Transverse colon (tissue), 4 donors: ENCODE results near the gene DDX11.

Experiments used
- EP300 ChIP-seq: sonication (generic); formaldehyde crosslinking; IDR thresholded peaks from one replicate; pipeline ENCODE4 v1.6.1; 2017; ENCODE audit warnings: antibody characterized with exemption, low read depth
- POLR2A ChIP-seq: fragments of 450-650 bp; IDR thresholded peaks from one replicate; pipeline ENCODE4 v1.6.1; 2016; ENCODE audit warnings: antibody characterized with exemption, mild to moderate bottlenecking, moderate library complexity
- POLR2AphosphoS5 ChIP-seq, 3 donors: sonication (generic); formaldehyde crosslinking; IDR thresholded peaks; one replicate each; pipeline ENCODE4 v1.6.1; 2016; ENCODE audit warnings: antibody characterized with exemption in 3 of 3
- TF ChIP-seq, protein P1 (sequence below), 5 experiments: fragments of 200-600 bp in 3 of 5; fragments of 450-650 bp in 2 of 5; sonication (generic) in 3 of 5; IDR thresholded peaks; 1 replicate in 2 of 5; 2 replicates in 3 of 5; pipeline ENCODE4 v1.5.1; 2016 to 2017; ENCODE audit warnings: antibody characterized with exemption in 5 of 5, inconsistent platforms in 3 of 5, mild to moderate bottlenecking in 2 of 5, moderate library complexity in 1 of 5

DNA sequence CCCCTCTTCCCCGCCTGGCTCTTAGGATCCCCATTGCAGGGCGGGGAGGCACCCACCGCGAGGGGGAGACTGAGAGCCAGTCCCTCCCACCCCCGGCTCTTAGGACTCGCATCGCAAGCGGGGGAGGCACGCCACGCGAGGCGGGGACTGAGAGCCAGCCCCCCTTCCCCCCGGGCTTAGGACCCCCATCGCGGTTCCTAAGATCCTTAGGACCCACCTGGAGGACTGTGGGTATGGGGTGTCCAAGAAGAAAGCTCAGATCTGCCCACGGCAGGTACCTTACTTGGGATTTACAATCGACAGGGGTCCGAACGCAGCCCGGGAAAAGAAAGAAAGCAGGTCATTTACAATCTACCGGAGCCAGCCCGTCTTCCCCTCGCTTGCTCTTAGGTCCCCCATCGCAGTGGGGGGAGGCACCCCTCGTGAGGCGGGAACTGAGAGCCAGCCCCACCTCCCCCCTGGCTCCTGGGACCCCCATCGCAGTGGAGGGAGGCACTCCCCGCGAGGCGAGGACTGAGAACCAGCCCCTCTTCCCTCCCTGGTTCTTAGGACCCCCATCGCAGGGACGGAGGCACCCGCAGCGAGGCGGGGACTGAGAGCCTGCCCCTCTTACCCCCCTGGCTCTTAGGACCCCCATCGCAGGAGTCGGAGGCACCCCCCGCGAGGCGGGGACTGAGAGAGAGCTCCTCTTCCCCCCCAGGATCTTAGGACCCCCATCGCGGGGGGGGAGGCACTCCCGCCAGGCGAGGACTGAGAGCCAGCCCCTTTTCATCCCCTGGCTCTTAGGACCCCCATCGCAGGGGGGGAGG, 43.7 kb downstream of the DDX11 start:
- TF ChIP-seq, protein P1, sequence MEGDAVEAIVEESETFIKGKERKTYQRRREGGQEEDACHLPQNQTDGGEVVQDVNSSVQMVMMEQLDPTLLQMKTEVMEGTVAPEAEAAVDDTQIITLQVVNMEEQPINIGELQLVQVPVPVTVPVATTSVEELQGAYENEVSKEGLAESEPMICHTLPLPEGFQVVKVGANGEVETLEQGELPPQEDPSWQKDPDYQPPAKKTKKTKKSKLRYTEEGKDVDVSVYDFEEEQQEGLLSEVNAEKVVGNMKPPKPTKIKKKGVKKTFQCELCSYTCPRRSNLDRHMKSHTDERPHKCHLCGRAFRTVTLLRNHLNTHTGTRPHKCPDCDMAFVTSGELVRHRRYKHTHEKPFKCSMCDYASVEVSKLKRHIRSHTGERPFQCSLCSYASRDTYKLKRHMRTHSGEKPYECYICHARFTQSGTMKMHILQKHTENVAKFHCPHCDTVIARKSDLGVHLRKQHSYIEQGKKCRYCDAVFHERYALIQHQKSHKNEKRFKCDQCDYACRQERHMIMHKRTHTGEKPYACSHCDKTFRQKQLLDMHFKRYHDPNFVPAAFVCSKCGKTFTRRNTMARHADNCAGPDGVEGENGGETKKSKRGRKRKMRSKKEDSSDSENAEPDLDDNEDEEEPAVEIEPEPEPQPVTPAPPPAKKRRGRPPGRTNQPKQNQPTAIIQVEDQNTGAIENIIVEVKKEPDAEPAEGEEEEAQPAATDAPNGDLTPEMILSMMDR (IDR thresholded peaks at IDR 0.05): peak; percentile 41 to 80 (median 69)
- no peak for TF ChIP-seq EP300
- TF ChIP-seq POLR2A: no peak
- no peak for TF ChIP-seq POLR2AphosphoS5 (IDR thresholded peaks at IDR 0.05)
